ENCODE data around the gene POLR2E.
"Not testable (repeated sequence)": the region's sequence is repeated elsewhere in the genome, so short reads cannot be mapped to it uniquely, and the experiment has no call there.

Gene POLR2E

GRCh38 chr19:1125601-1126467 lies 30.7 kb upstream of the POLR2E start:
- no peak for DNase-seq

- DNase-seq, result no peak
Measured at GRCh38 chr19:1123885-1124677, 28.9 kb upstream of the POLR2E start.

GRCh38 chr19:1123381-1123780 lies 28.2 kb upstream of the POLR2E start:
- DNase-seq, result no peak

GRCh38 chr19:1122972-1123363 lies 27.8 kb upstream of the POLR2E start:
- peak; percentile 99 for DNase-seq

GRCh38 chr19:1122021-1122971 lies 27.1 kb upstream of the POLR2E start:
- no peak for DNase-seq

GRCh38 chr19:1121395-1121794 lies 26.2 kb upstream of the POLR2E start:
- no peak for DNase-seq

- no peak for DNase-seq
Measured at GRCh38 chr19:1119475-1120217, 24.5 kb upstream of the POLR2E start.

GRCh38 chr19:1118999-1119398 lies 23.8 kb upstream of the POLR2E start:
- no peak for DNase-seq

GRCh38 chr19:1117654-1118053 lies 22.5 kb upstream of the POLR2E start:
- no peak for DNase-seq

- DNase-seq, result no peak
Measured at GRCh38 chr19:1116726-1117581, 21.8 kb upstream of the POLR2E start.

- no peak for DNase-seq
Measured at GRCh38 chr19:1115646-1116420, 20.7 kb upstream of the POLR2E start.

GRCh38 chr19:1114728-1115127 lies 19.6 kb upstream of the POLR2E start:
- not testable (repeated sequence) for DNase-seq

GRCh38 chr19:1113986-1114483 lies 18.9 kb upstream of the POLR2E start:
- no peak for DNase-seq

- peak; percentile 100 for DNase-seq
Measured at GRCh38 chr19:1113030-1113985, 18.1 kb upstream of the POLR2E start.

GRCh38 chr19:1112268-1113029 lies 17.3 kb upstream of the POLR2E start:
- no peak for DNase-seq

- DNase-seq, result no peak
Measured at GRCh38 chr19:1111641-1112267, 16.6 kb upstream of the POLR2E start.

- DNase-seq, result no peak
Measured at GRCh38 chr19:1110809-1111640, 15.8 kb upstream of the POLR2E start.
